CD4-positive, alpha-beta T cell treated with Interleukin-21 for 1 hour (primary cell): Measurements from ENCODE around the gene ZNF75A.
A peak's percentile ranks its signal among the peaks of the same experiment; 100 is the strongest.
"Not testable (repeated sequence)": the region's sequence is repeated elsewhere in the genome, so short reads cannot be mapped to it uniquely, and the experiment has no call there.

ENCODE experiments used
- DNase-seq: peaks from one replicate; pipeline ENCODE4 v3.0.0-alpha.2; 2020

ZNF75A gene

DNA sequence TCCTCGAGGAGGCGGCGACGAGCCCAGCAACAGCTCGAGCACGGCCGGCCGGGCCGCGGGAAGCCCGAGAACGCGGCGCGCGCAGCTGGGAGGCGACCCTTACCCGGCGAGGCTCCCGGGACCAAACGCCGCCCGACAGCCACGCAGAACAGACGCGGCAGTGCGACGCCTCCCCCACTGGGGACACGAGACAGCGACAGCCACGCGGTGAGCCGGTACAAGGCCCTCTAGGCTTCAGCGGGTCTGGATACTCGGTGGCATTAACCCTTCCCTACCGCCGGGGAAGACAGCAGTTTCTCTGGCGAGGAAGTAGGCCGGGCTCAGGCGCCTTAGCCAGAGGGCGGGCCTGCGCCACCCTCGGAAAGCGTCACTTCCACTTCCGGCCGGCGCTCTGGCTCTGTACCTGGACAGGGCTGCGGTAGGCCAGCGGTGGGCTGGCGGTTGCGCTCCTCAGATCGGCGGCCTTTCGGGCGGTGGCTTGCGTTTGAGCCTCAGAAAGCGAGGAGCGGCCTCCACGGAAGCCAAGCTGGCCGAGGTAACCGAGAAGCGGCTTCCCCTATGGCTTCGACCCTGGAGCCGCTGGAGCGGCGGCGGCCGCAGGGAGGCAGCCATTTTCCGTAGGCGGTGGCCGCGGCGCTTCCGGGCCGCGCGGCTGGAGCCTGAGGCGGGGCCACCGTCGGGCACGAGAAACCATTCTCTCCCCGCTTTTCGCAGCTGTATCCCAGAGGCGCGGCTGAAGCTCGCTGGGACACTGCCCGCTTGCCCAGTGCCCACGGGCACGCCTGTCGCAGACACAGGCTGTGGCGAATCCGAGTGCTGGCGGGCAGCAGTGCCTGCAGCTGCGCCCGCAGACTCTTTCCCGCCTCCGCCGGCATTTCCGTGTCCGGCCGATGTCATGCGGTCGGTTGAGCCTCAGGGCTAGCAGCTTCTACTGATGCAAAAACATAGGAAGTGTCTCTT, at the start of gene ZNF75A, which contains the start of gene TIGD7:
ZNF75A (plus strand) TSS at position 389 of the 960 bp plus-strand sequence. CDS start 2,932 bp downstream, outside the sequence.
TIGD7 (minus strand) TSS at position 322 of the 960 bp plus-strand sequence. CDS start 4,816 bp downstream, outside the sequence.
- DNase-seq, result peak; percentile 88

DNA sequence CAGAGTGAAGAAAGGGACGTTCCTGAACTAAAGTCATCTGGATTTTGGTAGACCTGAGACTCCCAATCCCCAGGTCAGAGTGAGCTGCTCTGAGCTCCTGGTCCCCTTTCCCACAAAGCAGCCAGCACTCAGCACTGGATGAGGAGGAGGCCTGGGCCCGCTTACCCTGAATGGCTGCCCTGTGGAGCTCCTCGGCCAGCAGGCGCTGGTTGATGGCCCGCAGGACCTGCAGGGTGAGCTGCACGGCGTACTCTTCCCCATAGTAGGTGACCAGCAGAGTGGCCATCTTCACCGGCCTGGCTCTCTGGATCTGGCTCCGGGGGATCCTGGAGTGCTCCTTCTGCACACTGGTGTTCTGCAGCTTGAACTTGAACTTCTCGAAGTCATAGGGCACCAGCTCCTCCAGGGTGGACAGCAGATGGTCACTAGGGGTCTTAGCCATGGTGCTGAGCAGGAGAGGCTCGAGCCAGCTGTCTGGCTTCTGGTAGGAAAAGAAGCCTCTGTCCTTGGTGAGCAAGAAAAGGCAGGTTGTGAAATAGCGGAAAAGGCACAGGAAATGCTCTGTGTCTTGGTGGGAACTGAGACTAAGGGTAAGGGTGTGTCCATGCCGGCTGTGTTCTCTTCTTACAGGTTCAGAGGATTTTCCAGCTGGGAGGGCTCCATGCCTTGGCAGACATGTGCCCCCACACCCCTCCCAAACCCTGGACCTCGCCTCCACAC, 49.0 kb upstream of the ZNF75A start, which contains the start of gene MEFV:
MEFV (minus strand) TSS at position 488 of the 720 bp plus-strand sequence; CDS start at position 442, 46 bp downstream.
- DNase-seq, result peak; percentile 11

DNA sequence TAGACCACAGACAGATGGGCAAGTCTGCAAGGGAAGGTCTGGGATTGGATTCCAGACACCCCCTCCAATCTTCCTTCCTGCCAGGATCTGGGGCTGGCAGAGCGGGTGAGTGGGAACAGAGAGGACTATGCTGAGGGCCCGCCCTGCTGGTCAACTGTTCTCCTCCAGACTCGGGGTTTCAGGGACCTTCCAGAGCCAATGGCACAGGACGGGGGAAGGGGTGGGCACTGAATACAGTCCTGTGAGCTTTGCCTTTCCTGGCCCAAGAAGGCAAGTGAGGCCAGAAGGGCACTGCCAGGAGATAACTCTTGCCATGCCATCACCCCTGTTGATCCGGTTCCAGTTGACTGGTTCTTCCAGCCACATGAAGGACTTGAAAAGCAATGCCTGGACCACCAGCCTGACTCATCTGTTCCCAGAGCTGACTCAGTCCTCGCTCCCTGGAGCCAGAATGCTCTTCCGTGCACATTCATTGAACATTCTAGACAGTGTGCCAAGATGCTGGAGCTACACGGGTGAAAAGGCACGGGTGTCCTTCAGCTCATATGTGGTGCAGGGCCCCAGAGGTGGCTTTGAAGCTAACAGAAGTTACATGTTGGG, 48.3 kb upstream of the ZNF75A start:
- DNase-seq, result no peak

DNA sequence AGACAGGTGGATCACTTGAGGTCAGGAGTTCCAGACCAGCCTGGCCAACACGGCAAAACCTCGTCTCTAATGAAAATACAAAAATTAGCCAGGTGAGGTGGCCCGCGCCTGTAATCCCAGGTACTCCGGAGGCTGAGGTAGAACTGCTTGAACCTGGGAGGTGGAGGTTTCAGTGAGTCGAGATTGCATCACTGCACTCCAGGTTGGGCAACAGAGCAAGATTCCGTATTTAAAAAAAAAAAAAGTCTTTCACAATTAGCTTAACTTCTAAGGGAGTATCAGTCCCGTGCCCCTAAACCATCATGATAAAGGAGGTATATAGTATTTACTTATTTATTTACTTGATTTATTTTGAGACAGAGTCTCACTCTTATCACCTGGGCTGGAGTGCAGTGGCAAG, 45.5 kb upstream of the ZNF75A start:
- DNase-seq, result no peak

DNA sequence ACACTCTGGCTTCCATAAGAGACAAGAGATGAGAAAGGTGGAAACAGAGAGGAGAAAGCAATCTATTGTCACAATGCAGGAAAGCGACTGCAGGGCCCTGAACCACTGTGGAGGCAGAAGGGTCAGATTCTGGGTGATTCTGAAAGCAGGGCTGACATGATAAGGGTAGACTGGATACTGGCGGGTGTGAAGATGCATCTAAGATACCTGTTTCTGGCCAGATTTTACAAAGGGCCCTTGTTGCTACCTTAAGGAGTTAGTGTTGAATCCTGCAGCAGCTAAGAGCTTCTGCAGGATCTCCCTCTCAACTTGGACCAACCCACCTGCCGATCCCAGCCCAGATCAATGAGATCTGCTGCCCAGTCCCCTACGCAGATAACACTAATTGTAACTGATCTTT, 42.8 kb upstream of the ZNF75A start:
- DNase-seq, result no peak

DNA sequence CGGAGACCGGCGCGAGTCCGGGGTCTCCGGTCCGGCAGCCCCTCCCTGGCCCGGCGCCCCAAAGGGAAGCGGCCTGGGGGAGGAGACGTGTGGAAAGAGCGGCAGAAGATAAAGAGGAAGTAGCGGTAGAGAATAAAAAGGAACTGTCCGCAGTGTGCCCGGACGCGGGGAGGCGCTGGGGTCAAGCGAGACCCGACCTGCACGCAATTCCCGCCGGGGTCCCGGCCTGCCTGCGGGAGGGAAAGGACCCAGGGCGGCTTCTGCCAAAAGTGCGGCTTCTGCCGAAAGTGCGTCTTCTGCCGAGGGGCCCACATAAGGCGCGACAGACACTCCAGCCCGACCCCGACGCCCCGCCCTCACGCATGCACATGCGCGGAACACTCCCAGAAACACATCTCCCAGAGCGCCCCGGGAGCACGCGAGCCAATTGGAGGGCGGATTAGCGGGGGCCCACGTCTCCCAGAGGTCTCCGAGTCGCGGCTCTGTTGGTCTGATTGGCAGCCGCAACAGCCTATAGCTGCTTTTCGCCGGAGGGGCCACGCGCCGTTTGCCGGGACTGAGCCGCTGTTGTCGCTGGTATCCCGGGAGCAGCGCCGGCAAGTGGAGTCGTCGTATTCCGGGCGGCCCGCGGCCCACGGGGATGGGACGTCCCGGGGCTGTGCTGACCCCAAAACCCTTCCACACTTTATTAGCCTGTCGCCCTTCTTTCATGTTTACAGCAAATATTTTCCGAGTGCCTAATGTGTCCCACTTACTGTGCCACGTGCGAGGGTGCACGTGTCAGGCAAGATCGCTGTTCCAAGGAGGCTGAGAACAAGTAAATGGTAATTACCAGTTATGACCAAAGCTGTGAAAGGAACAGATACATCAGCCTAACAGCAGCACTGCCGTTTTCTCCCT, 40.9 kb upstream of the ZNF75A start:
- DNase-seq, result peak; percentile 98

DNA sequence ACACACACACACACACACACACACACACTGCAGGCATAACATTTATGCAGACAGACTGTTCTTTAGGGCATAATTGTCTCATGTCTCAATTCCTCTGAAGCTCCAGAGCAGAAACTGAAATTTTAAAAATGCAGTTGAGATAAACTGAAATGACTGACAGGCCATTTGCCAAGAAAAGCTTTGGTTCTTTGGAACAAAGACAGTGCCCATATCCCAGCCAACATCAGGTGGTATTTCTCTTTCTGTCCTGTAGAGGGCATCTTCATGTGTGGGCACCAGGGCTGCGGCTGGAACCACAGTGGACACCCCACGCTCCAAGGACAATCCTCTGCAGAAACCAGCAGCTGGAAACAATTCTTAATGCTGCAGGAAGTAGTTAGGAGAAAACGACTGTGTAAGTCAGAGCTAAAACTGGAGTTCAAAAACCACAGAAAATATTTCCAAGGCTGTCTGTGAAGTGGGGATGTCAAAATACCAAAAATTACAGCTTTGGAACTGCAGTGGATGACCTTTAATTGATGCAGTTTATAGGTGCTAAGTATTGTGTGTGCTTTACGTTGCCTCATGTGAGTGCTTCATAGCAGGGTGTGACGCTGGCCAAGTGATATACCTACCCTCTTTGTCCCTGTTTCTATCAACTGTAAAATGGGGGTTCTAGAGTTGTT, 38.3 kb upstream of the ZNF75A start:
- DNase-seq, result peak; percentile 37

DNA sequence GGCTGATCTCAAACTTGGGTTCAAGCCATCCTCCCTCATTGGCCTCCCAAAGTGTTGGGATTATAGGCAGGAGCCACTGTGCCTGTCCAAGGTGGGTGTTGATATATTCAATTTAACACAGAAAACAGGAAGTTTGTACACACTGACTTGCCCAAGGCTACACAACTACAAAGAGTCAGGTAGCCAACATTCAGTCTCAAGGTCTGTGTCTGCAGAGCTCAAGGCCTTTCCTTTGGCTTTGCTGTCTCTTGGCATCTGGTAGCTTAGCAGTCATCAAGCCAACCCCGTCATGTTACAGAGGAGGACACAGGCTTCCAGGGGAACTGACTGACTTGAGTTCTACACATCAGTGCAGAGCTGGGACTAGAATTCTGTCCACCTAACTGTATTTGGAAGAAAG, 37.0 kb upstream of the ZNF75A start:
- DNase-seq, result no peak

DNA sequence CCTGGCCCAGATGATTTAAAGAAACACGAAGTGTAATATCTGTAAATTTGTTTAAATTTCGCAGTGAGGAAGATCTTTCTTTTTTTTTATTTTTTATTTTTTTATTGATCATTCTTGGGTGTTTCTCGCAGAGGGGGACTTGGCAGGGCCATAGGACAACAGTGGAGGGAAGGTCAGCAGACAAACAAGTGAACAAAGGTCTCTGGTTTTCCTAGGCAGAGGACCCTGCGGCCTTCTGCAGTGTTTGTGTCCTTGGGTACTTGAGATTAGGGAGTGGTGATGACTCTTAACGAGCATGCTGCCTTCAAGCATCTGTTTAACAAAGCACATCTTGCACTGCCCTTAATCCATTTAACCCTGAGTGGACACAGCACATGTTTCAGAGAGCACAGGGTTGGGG, 34.6 kb upstream of the ZNF75A start:
- DNase-seq, result not testable (repeated sequence)

DNA sequence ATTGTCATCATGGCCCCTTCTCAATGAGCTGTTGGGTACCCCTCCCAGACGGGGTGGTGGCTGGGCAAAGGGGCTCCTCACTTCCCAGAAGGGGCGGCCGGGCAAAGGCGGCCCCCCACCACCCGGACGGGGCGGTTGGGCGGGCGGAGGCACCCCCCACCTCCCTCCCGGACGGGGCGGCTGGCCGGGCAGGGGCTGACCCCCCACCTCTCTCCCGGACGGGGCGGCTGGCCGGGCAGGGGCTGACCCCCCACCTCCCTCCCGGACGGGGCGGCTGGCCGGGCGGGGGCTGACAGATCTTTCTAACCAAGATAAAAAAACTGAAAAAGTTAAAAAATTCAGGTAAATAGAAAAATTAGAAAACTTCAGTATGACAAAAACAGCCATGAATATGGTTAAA, 34.0 kb upstream of the ZNF75A start:
- not testable (repeated sequence) for DNase-seq

DNA sequence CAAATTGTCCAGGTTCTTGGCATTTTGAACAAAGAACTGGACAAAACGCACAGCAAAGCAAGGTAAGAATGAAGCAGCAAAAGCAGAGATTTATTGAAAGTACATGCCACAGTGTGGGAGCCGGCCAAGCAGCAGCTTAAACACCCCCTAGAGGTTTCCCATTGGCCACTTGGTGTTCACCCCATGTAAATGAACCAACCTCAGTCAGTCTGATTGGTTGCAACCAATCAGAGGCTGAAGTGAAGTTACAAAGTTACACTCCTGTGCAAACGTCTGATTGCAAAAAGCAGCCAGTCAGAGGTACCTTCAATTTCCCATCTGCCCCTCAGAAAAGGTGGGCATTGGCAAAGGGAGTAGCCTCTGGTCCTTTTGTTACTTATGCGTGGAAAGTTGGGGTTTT, 30.8 kb upstream of the ZNF75A start:
- no peak for DNase-seq

DNA sequence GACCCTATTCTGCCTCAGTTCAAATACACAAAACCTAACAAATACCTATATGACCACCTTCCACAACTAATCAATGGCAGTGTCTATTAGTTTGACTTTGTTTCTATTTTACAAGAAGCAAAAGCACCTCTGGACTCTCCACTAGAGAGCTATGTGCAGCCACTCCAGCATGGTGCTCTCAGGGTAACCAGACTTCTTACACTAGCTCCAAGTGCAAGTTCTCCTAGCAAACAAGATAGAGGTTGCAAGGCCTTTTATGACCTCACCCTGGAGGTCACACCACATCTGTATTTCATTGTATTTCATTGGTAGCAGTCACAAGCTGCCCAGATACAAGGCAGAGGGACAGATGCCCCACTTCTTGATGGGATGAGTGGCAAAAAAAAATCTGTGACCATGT, 30.4 kb upstream of the ZNF75A start:
- DNase-seq, result no peak

DNA sequence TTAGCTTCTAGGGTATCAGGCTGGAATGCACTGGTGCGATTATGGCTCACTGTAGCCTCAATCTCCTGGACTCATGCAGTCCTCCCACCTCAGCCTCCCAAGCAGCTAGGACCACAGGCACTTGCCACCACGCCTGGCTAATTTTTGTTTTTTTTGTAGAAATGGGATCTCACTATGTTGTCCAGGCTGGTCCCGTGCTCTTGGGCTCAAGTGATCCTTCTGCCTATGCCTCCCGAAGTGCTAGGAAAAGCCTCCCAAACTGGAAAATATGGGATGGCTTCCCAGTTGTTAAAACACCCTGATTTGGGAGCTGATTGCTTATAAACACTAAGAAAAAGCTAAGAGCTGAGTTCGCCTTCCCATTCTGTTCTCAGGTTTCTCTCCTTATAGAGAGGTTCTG, 28.6 kb upstream of the ZNF75A start:
- no peak for DNase-seq

DNA sequence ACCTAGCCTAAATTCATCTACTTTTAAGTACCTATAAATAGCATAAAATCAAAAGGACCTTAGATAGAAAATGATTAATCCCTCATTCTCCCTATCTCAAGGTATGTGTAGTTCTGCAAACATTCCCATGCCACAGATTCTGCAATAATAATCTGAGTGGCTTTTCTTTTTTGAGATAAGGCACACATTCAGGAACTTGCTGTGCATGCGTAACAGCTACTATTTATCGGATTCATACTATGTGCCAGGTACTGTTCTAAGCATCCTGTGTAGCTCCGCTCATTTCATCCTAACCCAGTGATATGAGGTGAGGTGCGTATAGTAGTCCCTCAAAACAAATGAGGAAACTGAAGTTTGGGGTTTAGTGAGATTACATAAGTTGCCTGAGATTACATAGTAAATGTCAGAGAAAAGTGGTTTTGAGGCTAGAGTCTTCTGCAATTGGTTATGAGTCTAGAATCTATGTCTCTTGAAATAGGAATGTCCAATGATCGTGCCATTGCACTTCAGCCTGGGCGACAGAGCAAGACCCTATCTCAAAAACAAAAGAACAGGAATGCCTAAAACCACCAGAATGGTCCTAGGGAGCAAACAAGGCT, 24.0 kb upstream of the ZNF75A start:
- DNase-seq, result no peak

DNA sequence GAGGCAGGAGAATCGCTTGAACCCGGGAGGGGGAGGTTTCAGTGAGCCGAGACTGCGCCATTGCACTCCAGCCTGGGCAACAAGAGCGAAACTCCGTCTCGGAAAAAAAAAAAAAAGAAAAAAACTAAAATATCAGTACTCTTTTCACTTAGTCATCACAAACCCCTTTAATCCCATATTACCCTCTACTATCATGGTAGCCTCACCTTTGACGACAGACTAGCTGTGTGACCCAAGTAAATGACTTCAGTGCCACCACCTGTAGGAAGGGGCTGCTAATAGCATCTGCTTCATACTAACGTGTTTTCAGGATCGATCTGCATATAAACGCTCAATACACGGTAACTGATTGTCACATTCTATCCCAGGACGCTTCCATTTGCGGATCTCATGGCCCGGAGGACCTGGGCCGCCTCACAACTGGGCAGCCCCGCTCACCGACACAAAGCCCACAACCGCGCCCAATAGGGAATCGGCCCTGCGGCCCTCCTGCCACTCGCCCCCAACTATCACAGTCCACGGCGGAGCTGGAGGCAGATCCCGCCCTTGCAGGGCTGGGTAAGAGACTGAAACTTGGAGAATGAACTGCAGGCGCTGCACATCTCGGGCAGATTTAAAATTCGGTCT, 23.1 kb upstream of the ZNF75A start:
- DNase-seq, result no peak

DNA sequence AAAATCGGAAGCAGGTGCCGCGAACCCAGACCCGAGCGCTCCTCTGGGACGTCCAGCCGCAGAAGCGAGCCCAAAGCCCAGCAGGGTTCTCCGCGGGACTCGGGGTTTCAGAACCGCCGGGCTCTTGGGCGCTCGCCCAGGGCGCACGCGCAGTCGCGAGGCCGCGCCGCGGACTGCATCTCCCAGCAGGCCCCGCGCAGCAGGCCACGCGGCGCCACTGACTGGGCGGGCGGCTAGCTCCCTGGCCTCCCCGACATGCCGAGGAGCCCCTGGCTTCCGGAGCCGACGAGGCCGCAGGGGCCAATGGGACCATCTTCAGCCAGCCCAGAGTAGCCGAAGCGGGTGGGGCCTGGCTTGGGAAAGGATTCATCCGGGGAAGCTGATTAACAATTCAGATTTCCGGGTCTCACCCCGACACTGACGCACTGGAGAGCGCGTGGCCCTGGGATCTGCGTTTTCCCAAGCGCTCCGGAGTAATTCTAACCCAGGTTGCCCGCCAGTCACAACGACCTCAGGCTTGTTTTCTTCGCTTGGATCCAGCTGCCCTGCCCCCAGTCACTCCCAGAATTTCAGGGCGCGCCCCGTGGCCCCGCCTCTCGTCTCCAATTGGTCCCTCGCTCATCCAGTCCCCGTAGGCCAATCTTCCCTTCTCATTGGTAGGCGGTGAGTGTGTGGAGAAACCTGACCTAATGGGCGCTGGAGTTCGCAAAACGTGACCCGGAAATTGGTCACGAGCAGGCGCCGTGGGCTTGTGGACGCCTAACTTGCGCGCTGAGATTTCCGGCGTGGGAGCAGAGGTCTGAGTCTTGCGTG, 22.4 kb upstream of the ZNF75A start, which contains the start of gene ZNF263:
ZNF263 (plus strand) TSS at position 762 of the 813 bp plus-strand sequence. CDS start 328 bp downstream, outside the sequence.
- peak; percentile 97 for DNase-seq

DNA sequence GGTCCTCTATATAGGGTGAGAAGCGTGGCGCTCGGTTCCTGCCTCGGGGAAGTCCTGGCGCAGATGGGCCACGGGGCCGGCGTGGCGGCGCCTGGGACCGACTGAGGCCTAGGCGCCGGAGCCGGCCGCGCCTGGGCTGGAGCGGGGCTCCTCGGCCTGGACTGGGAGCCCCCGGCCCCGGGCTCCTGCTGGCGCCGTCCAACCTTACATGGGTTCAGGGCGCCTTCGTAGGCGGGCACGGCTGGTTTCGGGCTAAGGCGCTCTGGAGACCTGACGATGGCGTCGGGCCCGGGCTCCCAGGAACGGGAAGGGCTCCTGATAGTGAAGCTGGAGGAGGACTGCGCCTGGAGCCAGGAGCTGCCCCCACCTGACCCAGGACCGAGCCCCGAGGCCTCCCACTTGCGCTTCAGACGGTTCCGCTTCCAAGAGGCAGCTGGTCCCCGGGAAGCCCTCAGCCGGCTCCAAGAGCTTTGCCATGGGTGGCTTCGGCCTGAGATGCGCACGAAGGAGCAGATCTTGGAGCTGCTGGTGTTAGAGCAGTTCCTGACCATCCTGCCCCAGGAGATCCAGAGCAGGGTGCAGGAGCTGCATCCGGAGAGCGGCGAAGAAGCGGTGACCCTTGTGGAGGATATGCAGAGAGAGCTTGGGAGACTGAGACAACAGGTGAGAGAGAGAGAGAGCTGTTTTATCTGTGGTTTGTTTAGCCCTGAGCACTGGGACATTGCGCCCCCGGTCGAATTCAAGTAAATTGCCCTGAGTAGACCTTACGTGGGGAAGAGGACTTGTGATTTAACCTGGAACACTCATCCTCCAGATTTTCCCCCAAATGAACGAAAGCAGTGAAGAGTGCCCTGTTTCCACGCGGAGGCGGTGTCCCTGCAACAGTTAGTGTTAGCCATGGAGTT, 21.5 kb upstream of the ZNF75A start:
- no peak for DNase-seq

DNA sequence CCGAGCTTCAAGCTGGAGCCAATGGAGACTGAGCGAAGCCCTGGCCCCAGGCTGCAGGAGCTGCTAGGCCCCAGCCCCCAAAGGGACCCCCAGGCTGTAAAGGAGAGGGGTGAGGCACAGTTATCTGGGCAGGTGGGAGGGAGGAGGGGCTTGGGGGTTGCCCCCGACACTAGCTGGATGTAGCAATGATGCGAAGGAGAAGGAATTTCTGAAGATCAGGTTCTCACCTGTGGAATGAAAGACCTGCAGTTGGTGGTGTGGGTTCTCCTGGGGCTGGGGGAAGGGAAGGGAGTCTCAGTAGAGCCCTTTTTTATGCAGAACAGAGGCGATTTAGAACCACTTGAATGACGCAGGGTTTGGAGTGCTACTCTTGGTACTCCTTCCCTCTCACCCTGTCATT, 20.2 kb upstream of the ZNF75A start:
- no peak for DNase-seq
